SK-N-SH (cell line): ENCODE results near the gene UBN1. TPM values are rescaled to one million over a fixed set of nuclear protein-coding genes. Genes with fewer than 3 reads are reported as not detected.

ENCODE experiments used
- CTCF ChIA-PET: fragments of 300-600, 350-600 bp; formaldehyde crosslinking; extraction: SDS; loops from one replicate; lab custom pipeline; 2021; lab: Yijun Ruan, JAX
- POLR2A ChIA-PET: fragments of 350-600 bp; sonication (Branson Sonifier 250); formaldehyde crosslinking; extraction: SDS; loops from one replicate; lab custom pipeline; 2020; ENCODE audit warnings: antibody characterized with exemption, inconsistent platforms; lab: Yijun Ruan, JAX
- DNase-seq: peaks from one replicate; pipeline ENCODE4 v3.0.0; 2012
- H2AFZ ChIP-seq: fragments of 200-600 bp; sonication (generic); 2 replicates; pipeline ENCODE4 v1.8.1; 2016; ENCODE audit warnings: antibody characterized with exemption, mild to moderate bottlenecking, low read depth
- H3F3A ChIP-seq: fragments of 200-600 bp; sonication (generic); replicated peaks from 2 replicates; pipeline ENCODE3; 2016; ENCODE audit warnings: antibody characterized with exemption, mild to moderate bottlenecking; ENCODE audit not compliant: insufficient read depth
- H3K27ac ChIP-seq, 2 experiments: fragments of 200-500 bp in 1 of 2; fragments of 200-600 bp in 1 of 2; sonication (Bioruptor generic) in 1 of 2; sonication (generic), shearing (Covaris generic) in 1 of 2; 2 replicates each; pipeline versions ENCODE4 v1.5.1 to v1.6.1; 2014 to 2016; ENCODE audit warnings: low read depth in 2 of 2, inconsistent platforms in 1 of 2, low read length in 1 of 2, mild to moderate bottlenecking in 1 of 2, mixed read lengths in 1 of 2
- H3K27me3 ChIP-seq: fragments of 200-600 bp; sonication (generic), shearing (Covaris generic); 2 replicates; pipeline ENCODE4 v1.6.1; 2016; ENCODE audit warnings: mixed run types; ENCODE audit not compliant: insufficient read depth
- H3K36me3 ChIP-seq, 2 experiments: fragments of 200-500 bp in 1 of 2; fragments of 200-600 bp in 1 of 2; sonication (Bioruptor generic) in 1 of 2; sonication (generic) in 1 of 2; replicated peaks in 1 of 2; 2 replicates each; pipeline versions ENCODE3 to v1.5.1; 2014 to 2016; ENCODE audit warnings: low read length in 1 of 2, mild to moderate bottlenecking in 1 of 2; ENCODE audit not compliant: insufficient read depth in 2 of 2, control insufficient read depth in 1 of 2
- H3K4me1 ChIP-seq, 2 experiments: fragments of 200-500 bp in 1 of 2; fragments of 200-600 bp in 1 of 2; sonication (Bioruptor generic) in 1 of 2; sonication (generic), shearing (Covaris generic) in 1 of 2; 2 replicates each; pipeline versions ENCODE4 v1.5.1 to v1.6.1; 2014 to 2016; ENCODE audit warnings: low read depth in 1 of 2, low read length in 1 of 2, mixed run types in 1 of 2; ENCODE audit not compliant: insufficient read depth in 2 of 2, control insufficient read depth in 1 of 2
- H3K4me2 ChIP-seq: fragments of 200-600 bp; sonication (generic), shearing (Covaris generic); 2 replicates; pipeline ENCODE4 v1.6.1; 2017; ENCODE audit warnings: mixed run types
- H3K4me3 ChIP-seq, 2 experiments: fragments of 200-500 bp in 1 of 2; fragments of 200-600 bp in 1 of 2; sonication (Bioruptor generic) in 1 of 2; sonication (generic), shearing (Covaris generic) in 1 of 2; 2 replicates each; pipeline versions ENCODE4 v1.5.1 to v1.8.1; 2014 to 2016; ENCODE audit warnings: low read depth in 2 of 2, inconsistent platforms in 1 of 2, low read length in 1 of 2, mild to moderate bottlenecking in 1 of 2, mixed read lengths in 1 of 2, moderate library complexity in 1 of 2
- H3K79me2 ChIP-seq: fragments of 200-600 bp; sonication (generic); 2 replicates; pipeline ENCODE4 v1.8.1; 2017; ENCODE audit warnings: mild to moderate bottlenecking; ENCODE audit not compliant: insufficient read depth
- H3K9ac ChIP-seq: fragments of 200-600 bp; sonication (generic); 2 replicates; pipeline ENCODE4 v1.6.1; 2017; ENCODE audit warnings: mixed run types
- H3K9me2 ChIP-seq: fragments of 200-600 bp; sonication (generic); 2 replicates; pipeline ENCODE4 v1.6.1; 2017; ENCODE audit warnings: mixed run types
- H3K9me3 ChIP-seq: fragments of 200-600 bp; sonication (generic); 2 replicates; pipeline ENCODE4 v1.6.1; 2017; ENCODE audit warnings: mixed run types, mild to moderate bottlenecking, moderate library complexity
- H4K20me1 ChIP-seq: fragments of 200-600 bp; sonication (generic); 2 replicates; pipeline ENCODE4 v1.6.1; 2017; ENCODE audit warnings: mild to moderate bottlenecking, mixed run types; ENCODE audit not compliant: insufficient read depth
- ELF1 ChIP-seq: IDR thresholded peaks from 2 replicates; pipeline ENCODE4 v1.4.0; 2012
- EP300 ChIP-seq, 2 experiments: IDR thresholded peaks; 2 replicates each; pipeline versions ENCODE4 v1.4.0 to v1.6.1; 2012; ENCODE audit warnings: borderline replicate concordance in 1 of 2, low read depth in 1 of 2, low read length in 1 of 2
- FOXM1 ChIP-seq: IDR thresholded peaks from 2 replicates; pipeline ENCODE4 v1.4.0; 2012; ENCODE audit warnings: low read depth, mild to moderate bottlenecking
- GABPA ChIP-seq: IDR thresholded peaks from 2 replicates; pipeline ENCODE4 v1.4.0; 2012; ENCODE audit warnings: low read depth, mild to moderate bottlenecking
- MAX ChIP-seq: IDR thresholded peaks from 2 replicates; pipeline ENCODE4 v1.4.0; 2012; ENCODE audit warnings: low read depth
- NFIC ChIP-seq: IDR thresholded peaks from 2 replicates; pipeline ENCODE4 v1.4.0; 2012; ENCODE audit warnings: borderline replicate concordance
- NRF1 ChIP-seq: IDR thresholded peaks from 2 replicates; pipeline ENCODE4 v1.6.1; 2012; ENCODE audit warnings: low read depth, mild to moderate bottlenecking, low read length
- POLR2AphosphoS5 ChIP-seq: IDR thresholded peaks from 2 replicates; pipeline ENCODE4 v1.6.1; 2012; ENCODE audit warnings: low read depth, low read length
- RCOR1 ChIP-seq: fragments of 150-350 bp; IDR thresholded peaks from 2 replicates; pipeline ENCODE4 v1.6.1; 2017; ENCODE audit warnings: antibody characterized with exemption, low read length
- RFX5 ChIP-seq: IDR thresholded peaks from 2 replicates; pipeline ENCODE4 v1.6.1; 2012; ENCODE audit warnings: mild to moderate bottlenecking, improper control_type of control experiment, low read length
- SMC3 ChIP-seq: IDR thresholded peaks from 2 replicates; pipeline ENCODE4 v1.6.1; 2012; ENCODE audit warnings: low read depth, low read length, improper control_type of control experiment
- TAF1 ChIP-seq: IDR thresholded peaks from 2 replicates; pipeline ENCODE4 v1.6.1; 2012; ENCODE audit warnings: low read depth, mild to moderate bottlenecking, low read length, moderate library complexity, borderline replicate concordance
- TEAD4 ChIP-seq: IDR thresholded peaks from 2 replicates; pipeline ENCODE4 v1.4.0; 2012; ENCODE audit warnings: mild to moderate bottlenecking, borderline replicate concordance; ENCODE audit not compliant: insufficient read depth
- USF1 ChIP-seq: IDR thresholded peaks from 2 replicates; pipeline ENCODE4 v1.4.0; 2012; ENCODE audit warnings: low read depth, borderline replicate concordance
- USF2 ChIP-seq: fragments of 150-350 bp; IDR thresholded peaks from 2 replicates; pipeline ENCODE4 v1.6.1; 2017; ENCODE audit warnings: antibody characterized with exemption, low read length, low read depth, borderline replicate concordance
- YY1 ChIP-seq: IDR thresholded peaks from 2 replicates; pipeline ENCODE4 v1.4.0; 2012; ENCODE audit warnings: low read depth, mild to moderate bottlenecking
- WGBS: methylation state at CpG from one replicate; pipeline ENCODE4 v1.1.6; 2017; ENCODE audit warnings: low lambda C conversion rate; 5-methylcytosine and 5-hydroxymethylcytosine counted together
- polyA plus RNA-seq, 3 experiments: library from polyadenylated mRNA; depleted of rRNA; stranded (reverse); fragments of >200 nt; gene quantifications; 2 replicates each; pipeline ENCODE4 v1.2.3, GENCODE V29; 2012
- TF ChIP-seq, protein P1 (sequence below): IDR thresholded peaks from 2 replicates; pipeline ENCODE4 v1.4.0; 2012; ENCODE audit warnings: low read depth, borderline replicate concordance
- TF ChIP-seq, protein P2 (sequence below): IDR thresholded peaks from 2 replicates; pipeline ENCODE4 v1.6.1; 2012; ENCODE audit warnings: mild to moderate bottlenecking, low read depth, low read length, moderate library complexity
- TF ChIP-seq, protein P3 (sequence below): fragments of 150-350 bp; IDR thresholded peaks from 2 replicates; pipeline ENCODE4 v1.6.1; 2016; ENCODE audit warnings: mild to moderate bottlenecking, low read depth, low read length
- TF ChIP-seq, protein P4 (sequence below): fragments of 200-600 bp; sonication (generic); IDR thresholded peaks from 2 replicates; pipeline ENCODE4 v1.6.1; 2017; ENCODE audit warnings: antibody characterized with exemption, mild to moderate bottlenecking, moderate library complexity

Gene UBN1
- polyA plus RNA-seq, 1 of the 3 experiments (the other 2 are of a cell fraction), result 10.9 TPM

DNA sequence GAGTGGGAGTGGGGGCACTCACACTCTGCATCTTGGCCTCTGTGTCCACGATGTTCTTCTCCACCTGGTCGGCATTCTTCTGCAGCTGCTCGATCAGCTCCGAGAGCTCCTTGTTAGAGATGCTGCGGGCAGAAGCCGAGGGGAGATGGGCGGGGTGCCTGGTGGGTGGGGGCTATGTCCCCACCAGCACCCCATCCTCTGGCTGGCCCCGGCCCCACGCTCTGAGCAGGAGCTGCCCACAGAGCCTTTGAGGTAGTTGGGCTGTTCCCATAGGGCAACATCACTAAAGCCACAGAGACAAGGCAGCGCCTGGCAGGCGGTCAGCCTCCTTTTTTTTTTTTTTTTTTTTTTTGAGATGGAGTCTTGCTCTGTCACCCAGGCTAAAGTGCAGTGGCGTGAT lies 63.5 kb downstream of the UBN1 start:
- ChIA-PET CTCF (no interaction called here), POLR2A (no interaction called here)
- Histone ChIP-seq H2AFZ (no peak overlapping the region), H3K9me2 (no peaks in the 10 kb centered on the region), H3K36me3 (no peaks in the 10 kb centered on the region), H3K27me3 (no peaks in the 10 kb centered on the region), H3K4me2 (no peak overlapping the region), H3K4me3 (no peak overlapping the region), H4K20me1 (no peaks in the 10 kb centered on the region), H3K9ac (no peak overlapping the region), H3K9me3 (no peaks in the 10 kb centered on the region), H3F3A (no peaks in the 10 kb centered on the region), H3K79me2 (no peaks in the 10 kb centered on the region), H3K4me1 (no peaks in the 10 kb centered on the region), H3K27ac (no peak overlapping the region)
- no peak for DNase-seq
- TF ChIP-seq, protein P1, sequence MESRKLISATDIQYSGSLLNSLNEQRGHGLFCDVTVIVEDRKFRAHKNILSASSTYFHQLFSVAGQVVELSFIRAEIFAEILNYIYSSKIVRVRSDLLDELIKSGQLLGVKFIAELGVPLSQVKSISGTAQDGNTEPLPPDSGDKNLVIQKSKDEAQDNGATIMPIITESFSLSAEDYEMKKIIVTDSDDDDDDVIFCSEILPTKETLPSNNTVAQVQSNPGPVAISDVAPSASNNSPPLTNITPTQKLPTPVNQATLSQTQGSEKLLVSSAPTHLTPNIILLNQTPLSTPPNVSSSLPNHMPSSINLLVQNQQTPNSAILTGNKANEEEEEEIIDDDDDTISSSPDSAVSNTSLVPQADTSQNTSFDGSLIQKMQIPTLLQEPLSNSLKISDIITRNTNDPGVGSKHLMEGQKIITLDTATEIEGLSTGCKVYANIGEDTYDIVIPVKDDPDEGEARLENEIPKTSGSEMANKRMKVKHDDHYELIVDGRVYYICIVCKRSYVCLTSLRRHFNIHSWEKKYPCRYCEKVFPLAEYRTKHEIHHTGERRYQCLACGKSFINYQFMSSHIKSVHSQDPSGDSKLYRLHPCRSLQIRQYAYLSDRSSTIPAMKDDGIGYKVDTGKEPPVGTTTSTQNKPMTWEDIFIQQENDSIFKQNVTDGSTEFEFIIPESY, result no peak
- no peak for TF ChIP-seq NFIC
- no peak for TF ChIP-seq RFX5
- TF ChIP-seq, protein P2, sequence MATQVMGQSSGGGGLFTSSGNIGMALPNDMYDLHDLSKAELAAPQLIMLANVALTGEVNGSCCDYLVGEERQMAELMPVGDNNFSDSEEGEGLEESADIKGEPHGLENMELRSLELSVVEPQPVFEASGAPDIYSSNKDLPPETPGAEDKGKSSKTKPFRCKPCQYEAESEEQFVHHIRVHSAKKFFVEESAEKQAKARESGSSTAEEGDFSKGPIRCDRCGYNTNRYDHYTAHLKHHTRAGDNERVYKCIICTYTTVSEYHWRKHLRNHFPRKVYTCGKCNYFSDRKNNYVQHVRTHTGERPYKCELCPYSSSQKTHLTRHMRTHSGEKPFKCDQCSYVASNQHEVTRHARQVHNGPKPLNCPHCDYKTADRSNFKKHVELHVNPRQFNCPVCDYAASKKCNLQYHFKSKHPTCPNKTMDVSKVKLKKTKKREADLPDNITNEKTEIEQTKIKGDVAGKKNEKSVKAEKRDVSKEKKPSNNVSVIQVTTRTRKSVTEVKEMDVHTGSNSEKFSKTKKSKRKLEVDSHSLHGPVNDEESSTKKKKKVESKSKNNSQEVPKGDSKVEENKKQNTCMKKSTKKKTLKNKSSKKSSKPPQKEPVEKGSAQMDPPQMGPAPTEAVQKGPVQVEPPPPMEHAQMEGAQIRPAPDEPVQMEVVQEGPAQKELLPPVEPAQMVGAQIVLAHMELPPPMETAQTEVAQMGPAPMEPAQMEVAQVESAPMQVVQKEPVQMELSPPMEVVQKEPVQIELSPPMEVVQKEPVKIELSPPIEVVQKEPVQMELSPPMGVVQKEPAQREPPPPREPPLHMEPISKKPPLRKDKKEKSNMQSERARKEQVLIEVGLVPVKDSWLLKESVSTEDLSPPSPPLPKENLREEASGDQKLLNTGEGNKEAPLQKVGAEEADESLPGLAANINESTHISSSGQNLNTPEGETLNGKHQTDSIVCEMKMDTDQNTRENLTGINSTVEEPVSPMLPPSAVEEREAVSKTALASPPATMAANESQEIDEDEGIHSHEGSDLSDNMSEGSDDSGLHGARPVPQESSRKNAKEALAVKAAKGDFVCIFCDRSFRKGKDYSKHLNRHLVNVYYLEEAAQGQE, result no peak
- TF ChIP-seq USF1, result no peak
- no peak for TF ChIP-seq GABPA
- no peak for TF ChIP-seq RCOR1
- no peak for TF ChIP-seq POLR2AphosphoS5
- no peak for TF ChIP-seq ELF1
- no peak for TF ChIP-seq TEAD4
- TF ChIP-seq EP300 (IDR thresholded peaks at IDR 0.05; ENCODE audit: borderline replicate concordance in 1 of 2, low read depth in 1 of 2, low read length in 1 of 2), result no peak
- TF ChIP-seq USF2, result no peak
- no peak for TF ChIP-seq NRF1
- TF ChIP-seq, protein P3, sequence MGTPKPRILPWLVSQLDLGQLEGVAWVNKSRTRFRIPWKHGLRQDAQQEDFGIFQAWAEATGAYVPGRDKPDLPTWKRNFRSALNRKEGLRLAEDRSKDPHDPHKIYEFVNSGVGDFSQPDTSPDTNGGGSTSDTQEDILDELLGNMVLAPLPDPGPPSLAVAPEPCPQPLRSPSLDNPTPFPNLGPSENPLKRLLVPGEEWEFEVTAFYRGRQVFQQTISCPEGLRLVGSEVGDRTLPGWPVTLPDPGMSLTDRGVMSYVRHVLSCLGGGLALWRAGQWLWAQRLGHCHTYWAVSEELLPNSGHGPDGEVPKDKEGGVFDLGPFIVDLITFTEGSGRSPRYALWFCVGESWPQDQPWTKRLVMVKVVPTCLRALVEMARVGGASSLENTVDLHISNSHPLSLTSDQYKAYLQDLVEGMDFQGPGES, result no peak
- no peak for TF ChIP-seq FOXM1
- TF ChIP-seq SMC3, result no peak
- TF ChIP-seq YY1, result no peak
- no peak for TF ChIP-seq TAF1
- no peak for TF ChIP-seq MAX
- TF ChIP-seq, protein P4, sequence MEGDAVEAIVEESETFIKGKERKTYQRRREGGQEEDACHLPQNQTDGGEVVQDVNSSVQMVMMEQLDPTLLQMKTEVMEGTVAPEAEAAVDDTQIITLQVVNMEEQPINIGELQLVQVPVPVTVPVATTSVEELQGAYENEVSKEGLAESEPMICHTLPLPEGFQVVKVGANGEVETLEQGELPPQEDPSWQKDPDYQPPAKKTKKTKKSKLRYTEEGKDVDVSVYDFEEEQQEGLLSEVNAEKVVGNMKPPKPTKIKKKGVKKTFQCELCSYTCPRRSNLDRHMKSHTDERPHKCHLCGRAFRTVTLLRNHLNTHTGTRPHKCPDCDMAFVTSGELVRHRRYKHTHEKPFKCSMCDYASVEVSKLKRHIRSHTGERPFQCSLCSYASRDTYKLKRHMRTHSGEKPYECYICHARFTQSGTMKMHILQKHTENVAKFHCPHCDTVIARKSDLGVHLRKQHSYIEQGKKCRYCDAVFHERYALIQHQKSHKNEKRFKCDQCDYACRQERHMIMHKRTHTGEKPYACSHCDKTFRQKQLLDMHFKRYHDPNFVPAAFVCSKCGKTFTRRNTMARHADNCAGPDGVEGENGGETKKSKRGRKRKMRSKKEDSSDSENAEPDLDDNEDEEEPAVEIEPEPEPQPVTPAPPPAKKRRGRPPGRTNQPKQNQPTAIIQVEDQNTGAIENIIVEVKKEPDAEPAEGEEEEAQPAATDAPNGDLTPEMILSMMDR, result no peak
- WGBS, result 91% methylated on average over 11 of the region's 12 CpGs
